ENCODE results near the gene PLCH2.

DNA sequence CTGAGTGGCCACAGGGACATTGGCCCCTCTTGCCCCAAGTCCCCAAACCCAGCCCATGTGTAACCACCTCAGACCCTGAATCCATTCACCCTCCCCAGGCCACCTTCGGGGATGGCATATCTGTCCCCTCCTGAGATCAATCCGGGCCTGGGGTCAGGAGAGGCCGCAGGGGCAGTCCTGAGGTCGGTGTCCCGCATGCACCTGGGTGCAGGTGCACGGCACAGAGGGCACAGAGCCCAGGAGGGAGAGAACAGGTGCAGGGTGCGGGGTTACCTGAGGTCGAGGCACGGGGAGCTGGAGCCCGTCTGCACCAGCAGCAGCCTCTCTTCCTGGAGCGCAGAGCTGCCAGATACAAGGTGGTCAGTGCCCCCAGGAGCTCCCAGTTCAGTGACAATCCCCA is 33.5 kb downstream of the PLCH2 start:
- no peak for TF ChIP-seq EZH2 (IDR thresholded peaks at IDR 0.05; ENCODE audit: borderline replicate concordance, low read length)
- TF ChIP-seq, protein P1, sequence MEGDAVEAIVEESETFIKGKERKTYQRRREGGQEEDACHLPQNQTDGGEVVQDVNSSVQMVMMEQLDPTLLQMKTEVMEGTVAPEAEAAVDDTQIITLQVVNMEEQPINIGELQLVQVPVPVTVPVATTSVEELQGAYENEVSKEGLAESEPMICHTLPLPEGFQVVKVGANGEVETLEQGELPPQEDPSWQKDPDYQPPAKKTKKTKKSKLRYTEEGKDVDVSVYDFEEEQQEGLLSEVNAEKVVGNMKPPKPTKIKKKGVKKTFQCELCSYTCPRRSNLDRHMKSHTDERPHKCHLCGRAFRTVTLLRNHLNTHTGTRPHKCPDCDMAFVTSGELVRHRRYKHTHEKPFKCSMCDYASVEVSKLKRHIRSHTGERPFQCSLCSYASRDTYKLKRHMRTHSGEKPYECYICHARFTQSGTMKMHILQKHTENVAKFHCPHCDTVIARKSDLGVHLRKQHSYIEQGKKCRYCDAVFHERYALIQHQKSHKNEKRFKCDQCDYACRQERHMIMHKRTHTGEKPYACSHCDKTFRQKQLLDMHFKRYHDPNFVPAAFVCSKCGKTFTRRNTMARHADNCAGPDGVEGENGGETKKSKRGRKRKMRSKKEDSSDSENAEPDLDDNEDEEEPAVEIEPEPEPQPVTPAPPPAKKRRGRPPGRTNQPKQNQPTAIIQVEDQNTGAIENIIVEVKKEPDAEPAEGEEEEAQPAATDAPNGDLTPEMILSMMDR (conservative IDR thresholded peaks at IDR 0.05 in 1 of 2, IDR thresholded peaks at IDR 0.05 in 1 of 2; ENCODE audit: extremely low read depth in 1 of 2, insufficient read depth in 1 of 2, low read depth in 1 of 2, low read length in 2 of 2): no peak
